ENCODE results near the gene ATP8B4. TPM values are rescaled to one million over a fixed set of nuclear protein-coding genes. Genes with fewer than 3 reads are reported as not detected.

Gene ATP8B4
- total and polyA plus RNA-seq, 2 of the 8 experiments (the other 6 are each of a cell fraction or from before 2014, with no cell fraction given): 0.17 to 0.24 TPM

- CTCF ChIA-PET (ENCODE audit: partially characterized antibody): interaction anchor here (1.7 to 2.6 kb wide), 3 partner anchors 12 to 115 kb away, joined by 5 to 9 read pairs (median 7); no protein-coding TSS in a partner anchor
- no peak overlapping the region for H3K9ac ChIP-seq (replicated peaks in 1 of 4; ENCODE audit: extremely low read depth in 1 of 4, low read depth in 3 of 4, low read length in 3 of 4)
- H2BK12ac ChIP-seq (ENCODE audit: low read depth, low read length): no peak overlapping the region
- H3K18ac ChIP-seq (ENCODE audit: extremely low read depth, low read length): no peak overlapping the region
- H4K20me1 ChIP-seq (replicated peaks in 1 of 2; ENCODE audit: control insufficient read depth in 1 of 2, insufficient read depth in 2 of 2, low read length in 2 of 2): no peaks in the 10 kb centered on the region
- H3K23me2 ChIP-seq (ENCODE audit: low read depth, low read length): no peaks in the 10 kb centered on the region
- DNase-seq (ENCODE audit: low read depth in 1 of 2, low spot score in 2 of 2) (no peak), FAIRE-seq (no peak)
- WGBS, 2 experiments (ENCODE audit: extremely low coverage in 1 of 2, insufficient coverage in 1 of 2, insufficient read length in 1 of 2, insufficient replicate concordance in 2 of 2, low coverage in 1 of 2, low lambda C conversion rate in 2 of 2, missing lambda C conversion rate in 1 of 2): 89% methylated on average over 2 of the region's 2 CpGs; no CpG with 5 or more reads in 1 of the 2 experiments
- no peak overlapping the region for H2AK5ac ChIP-seq (ENCODE audit: low read depth, low read length)
- H3K23ac ChIP-seq (ENCODE audit: insufficient read length): no peak overlapping the region
- H3K4me2 ChIP-seq (ENCODE audit: insufficient read depth in 1 of 2, low read depth in 2 of 2, low read length in 2 of 2): no peak overlapping the region
- H4K8ac ChIP-seq (ENCODE audit: extremely low read depth, insufficient read depth, low read length): no peak overlapping the region
- H2BK120ac ChIP-seq (replicated peaks; ENCODE audit: low read depth, low read length): no peak overlapping the region
- H3K27me3 ChIP-seq (replicated peaks in 1 of 4; ENCODE audit: control insufficient read depth in 3 of 4, extremely low read depth in 1 of 4, insufficient read depth in 3 of 4, low read length in 3 of 4): no peaks in the 10 kb centered on the region
- no peaks in the 10 kb centered on the region for H3K9me3 ChIP-seq (ENCODE audit: insufficient read depth in 2 of 2, low read depth in 1 of 2, low read length in 1 of 2)
- H3K79me1 ChIP-seq (ENCODE audit: low read depth, low read length): no peaks in the 10 kb centered on the region
- H2AFZ ChIP-seq (ENCODE audit: low read length): no peak overlapping the region
- H4K5ac ChIP-seq (ENCODE audit: insufficient read length, low read depth, low read length): no peak overlapping the region
- no peak overlapping the region for H3K4me3 ChIP-seq (ENCODE audit: extremely low read depth in 1 of 4, insufficient read depth in 2 of 4, low read depth in 3 of 4, low read length in 4 of 4)
- H3K14ac ChIP-seq (ENCODE audit: insufficient read length): no peak overlapping the region
- no peak overlapping the region for H2BK20ac ChIP-seq (ENCODE audit: low read length)
- H3K4ac ChIP-seq (replicated peaks; ENCODE audit: insufficient read length, low read depth, low read length): no peak overlapping the region
- H3K36me3 ChIP-seq (ENCODE audit: control insufficient read depth in 2 of 4, insufficient read depth in 4 of 4, low read length in 3 of 4): no peaks in the 10 kb centered on the region
- no peak overlapping the region for H3K56ac ChIP-seq (replicated peaks; ENCODE audit: insufficient read length, low read depth, low read length)
- no peak overlapping the region for H2BK15ac ChIP-seq (ENCODE audit: low read length)
- no peaks in the 10 kb centered on the region for H3K79me2 ChIP-seq (ENCODE audit: control insufficient read depth in 1 of 2, insufficient read depth in 2 of 2, low read length in 2 of 2)
- H3K27ac ChIP-seq (ENCODE audit: low read depth, low read length): no peak overlapping the region
- H2BK5ac ChIP-seq (ENCODE audit: low read depth, low read length): no peak overlapping the region
- POLR2A ChIA-PET (ENCODE audit: partially characterized antibody): no interaction called here
- H4K91ac ChIP-seq (replicated peaks; ENCODE audit: insufficient read length, low read length): no peak overlapping the region
- H3K4me1 ChIP-seq (replicated peaks in 1 of 4; ENCODE audit: control insufficient read depth in 3 of 4, insufficient read depth in 4 of 4, low read length in 3 of 4): no peaks in the 10 kb centered on the region
- no peak for TF ChIP-seq POU5F1 (IDR thresholded peaks at IDR 0.05; ENCODE audit: low read depth, low read length)
- no peak for TF ChIP-seq ATF2 (IDR thresholded peaks at IDR 0.05; ENCODE audit: low read length)
- no peak for TF ChIP-seq ZNF274 (IDR thresholded peaks at IDR 0.05; ENCODE audit: borderline replicate concordance, extremely low read depth, low read length)
- no peak for TF ChIP-seq BRCA1 (IDR thresholded peaks at IDR 0.05; ENCODE audit: low read depth, low read length)
- TF ChIP-seq ASH2L (IDR thresholded peaks at IDR 0.05; ENCODE audit: low read length): no peak
- no peak for TF ChIP-seq EP300 (IDR thresholded peaks at IDR 0.05; ENCODE audit: borderline replicate concordance in 1 of 2, low read depth in 2 of 2, low read length in 2 of 2)
- no peak for TF ChIP-seq KDM5A (IDR thresholded peaks at IDR 0.05; ENCODE audit: low read length)
- no peak for TF ChIP-seq SIRT6 (IDR thresholded peaks at IDR 0.05; ENCODE audit: low read length)
- no peak for TF ChIP-seq BACH1 (IDR thresholded peaks at IDR 0.05; ENCODE audit: low read length)
- no peak for TF ChIP-seq TCF12 (IDR thresholded peaks at IDR 0.05; ENCODE audit: low read depth, low read length)
- TF ChIP-seq JUN (IDR thresholded peaks at IDR 0.05; ENCODE audit: low read depth, low read length): no peak
- TF ChIP-seq FOSL1 (IDR thresholded peaks at IDR 0.05; ENCODE audit: insufficient read depth, low read depth, low read length): no peak
- no peak for TF ChIP-seq ATF3 (IDR thresholded peaks at IDR 0.05; ENCODE audit: insufficient read depth, low read depth, low read length)
Observed at GRCh38 chr15:49991587-49991986, 127.4 kb downstream of the ATP8B4 start.
